HUES64 (cell line): Measurements from ENCODE around the gene SRSF5.

ENCODE experiments used
- H3K27ac ChIP-seq: 2 replicates; pipeline ENCODE4 v1.7.0; 2013; ENCODE audit warnings: low read depth, low read length, inconsistent platforms
- H3K27me3 ChIP-seq: 2 replicates; pipeline ENCODE4 v1.6.1; 2013; ENCODE audit warnings: mild to moderate bottlenecking, low read length; ENCODE audit not compliant: insufficient read depth
- H3K36me3 ChIP-seq: 2 replicates; pipeline ENCODE4 v1.6.1; 2013; ENCODE audit warnings: mild to moderate bottlenecking, low read length; ENCODE audit not compliant: insufficient read depth
- H3K4me1 ChIP-seq: 2 replicates; pipeline ENCODE4 v1.6.1; 2013; ENCODE audit warnings: mild to moderate bottlenecking, low read length, moderate library complexity; ENCODE audit not compliant: insufficient read depth
- H3K4me3 ChIP-seq: 2 replicates; pipeline ENCODE4 v1.5.1; 2013; ENCODE audit warnings: mild to moderate bottlenecking, low read length, moderate library complexity
- H3K9ac ChIP-seq: 2 replicates; pipeline ENCODE4 v1.6.1; 2013; ENCODE audit warnings: mild to moderate bottlenecking, low read depth, low read length
- H3K9me3 ChIP-seq: 2 replicates; pipeline ENCODE4 v1.6.1; 2013; ENCODE audit warnings: low read depth, low read length; ENCODE audit not compliant: insufficient read depth
- WGBS: fragments of 150-250, 120-280 bp; methylation state at CpG from one replicate; pipeline ENCODE4 v1.1.7; 2013; ENCODE audit warnings: missing lambda C conversion rate; 5-methylcytosine and 5-hydroxymethylcytosine counted together

The SRSF5 gene

DNA sequence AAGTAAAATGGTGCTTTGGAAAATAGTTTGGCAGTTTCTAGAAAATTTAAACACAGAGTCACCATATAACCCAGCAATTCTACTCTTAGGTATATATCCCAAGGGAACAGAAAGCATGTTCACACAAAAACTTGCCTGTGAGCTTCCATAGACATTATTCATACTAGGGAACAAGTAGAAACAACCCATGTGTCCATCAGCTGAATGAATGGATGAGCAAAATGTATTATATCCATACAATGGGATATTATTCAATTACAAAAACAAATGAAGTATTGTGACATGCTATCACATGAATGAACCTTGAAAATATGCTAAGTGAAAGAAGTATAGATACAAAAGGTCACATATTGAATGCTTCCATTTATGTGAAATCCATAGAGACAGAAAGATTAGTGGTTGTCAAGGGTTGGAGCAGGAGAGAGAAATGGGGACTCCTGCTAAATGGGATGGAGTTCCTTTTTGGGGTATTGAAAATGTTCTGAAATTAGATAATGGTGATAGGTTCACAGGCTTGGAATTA is 22.2 kb downstream of the SRSF5 start:
- Histone ChIP-seq H3K36me3 (no peaks in the 10 kb centered on the region), H3K4me1 (no peaks in the 10 kb centered on the region), H3K9me3 (no peaks in the 10 kb centered on the region), H3K4me3 (no peak overlapping the region), H3K27ac (no peak overlapping the region), H3K9ac (no peak overlapping the region), H3K27me3 (no peaks in the 10 kb centered on the region)

DNA sequence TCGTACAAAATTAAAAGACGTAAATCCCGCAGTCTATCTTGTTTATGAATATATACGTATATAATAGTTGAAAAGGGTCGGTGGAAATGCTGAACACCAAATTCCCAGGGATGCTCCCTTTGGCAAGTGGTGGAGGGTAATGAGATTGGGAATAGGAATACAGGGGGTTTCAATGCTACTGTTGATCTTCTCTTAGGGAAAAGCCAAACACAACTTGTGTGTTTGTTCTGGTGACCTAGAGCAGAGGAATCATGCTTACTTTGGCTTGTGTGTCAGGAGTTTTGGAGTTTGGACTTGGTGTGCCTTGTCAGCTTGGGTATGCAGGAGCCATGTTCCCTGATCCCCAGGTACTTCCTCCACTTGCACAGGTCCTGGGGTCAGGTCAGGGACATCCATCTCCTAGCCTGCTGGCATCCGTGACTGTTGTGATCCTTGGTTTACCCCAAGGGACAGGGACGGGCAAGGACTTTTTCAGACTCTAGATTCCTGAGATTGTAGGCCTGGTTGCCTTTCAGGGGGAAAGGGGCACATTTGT is 26.0 kb downstream of the SRSF5 start:
- Histone ChIP-seq H3K27me3 (no peaks in the 10 kb centered on the region), H3K27ac (no peak overlapping the region), H3K9ac (no peak overlapping the region), H3K4me3 (no peak overlapping the region), H3K9me3 (no peaks in the 10 kb centered on the region), H3K4me1 (no peaks in the 10 kb centered on the region), H3K36me3 (no peaks in the 10 kb centered on the region)
- 96% methylated on average over 7 of the region's 7 CpGs for WGBS

DNA sequence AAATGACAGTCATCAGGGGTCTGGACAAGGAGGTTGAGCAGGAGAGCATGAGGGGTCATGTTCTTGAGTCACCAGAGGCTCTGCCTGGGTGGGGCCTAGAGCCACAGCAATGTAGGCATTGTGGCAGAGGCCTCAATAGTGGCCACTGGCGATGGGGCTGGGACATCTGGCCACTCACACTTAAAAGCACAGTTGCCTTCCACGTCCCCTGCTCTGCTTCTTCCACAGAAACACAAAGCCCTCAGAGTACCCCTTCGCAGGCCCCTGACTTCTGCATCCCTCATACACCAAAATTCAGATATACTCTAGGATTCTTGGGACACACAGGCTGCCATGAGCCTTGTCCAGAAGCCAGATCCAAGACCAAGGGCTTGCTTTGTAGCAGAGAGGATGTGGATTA is 27.8 kb downstream of the SRSF5 start:
- no peak overlapping the region for H3K4me3 ChIP-seq
- H3K9me3 ChIP-seq = no peaks in the 10 kb centered on the region
- peaks cover 6% of the 10 kb centered on the region for H3K4me1 ChIP-seq
- 89% methylated on average over 3 of the region's 3 CpGs for WGBS
- no peaks in the 10 kb centered on the region for H3K27me3 ChIP-seq
- H3K9ac ChIP-seq = no peak overlapping the region
- H3K27ac ChIP-seq = no peak overlapping the region
- H3K36me3 ChIP-seq = no peaks in the 10 kb centered on the region

DNA sequence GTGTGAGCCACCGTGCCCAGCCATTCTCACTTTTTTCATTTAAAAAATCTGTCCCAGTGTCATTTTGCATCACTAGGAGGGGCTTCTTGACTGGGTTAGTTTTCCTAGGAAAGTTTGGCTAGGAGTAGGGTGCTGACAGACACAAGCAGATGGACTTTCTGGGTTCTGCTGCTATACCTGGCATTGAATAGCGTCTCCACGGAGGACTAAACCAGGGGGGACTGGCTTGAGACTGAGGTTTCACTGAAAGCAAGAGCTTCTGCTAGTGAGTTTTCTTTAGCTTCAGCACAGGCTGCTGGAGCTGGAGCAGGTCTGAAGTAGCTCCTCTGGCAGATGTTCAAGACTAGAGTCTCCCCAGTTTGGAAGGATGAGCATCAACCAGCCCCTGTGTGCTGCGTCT is 28.7 kb downstream of the SRSF5 start:
- 96% methylated on average over 4 of the region's 4 CpGs for WGBS
- Histone ChIP-seq H3K9ac (no peak overlapping the region), H3K36me3 (no peaks in the 10 kb centered on the region), H3K4me1 (peaks cover 6% of the 10 kb centered on the region), H3K4me3 (no peak overlapping the region), H3K27ac (no peak overlapping the region), H3K9me3 (no peaks in the 10 kb centered on the region), H3K27me3 (no peaks in the 10 kb centered on the region)

DNA sequence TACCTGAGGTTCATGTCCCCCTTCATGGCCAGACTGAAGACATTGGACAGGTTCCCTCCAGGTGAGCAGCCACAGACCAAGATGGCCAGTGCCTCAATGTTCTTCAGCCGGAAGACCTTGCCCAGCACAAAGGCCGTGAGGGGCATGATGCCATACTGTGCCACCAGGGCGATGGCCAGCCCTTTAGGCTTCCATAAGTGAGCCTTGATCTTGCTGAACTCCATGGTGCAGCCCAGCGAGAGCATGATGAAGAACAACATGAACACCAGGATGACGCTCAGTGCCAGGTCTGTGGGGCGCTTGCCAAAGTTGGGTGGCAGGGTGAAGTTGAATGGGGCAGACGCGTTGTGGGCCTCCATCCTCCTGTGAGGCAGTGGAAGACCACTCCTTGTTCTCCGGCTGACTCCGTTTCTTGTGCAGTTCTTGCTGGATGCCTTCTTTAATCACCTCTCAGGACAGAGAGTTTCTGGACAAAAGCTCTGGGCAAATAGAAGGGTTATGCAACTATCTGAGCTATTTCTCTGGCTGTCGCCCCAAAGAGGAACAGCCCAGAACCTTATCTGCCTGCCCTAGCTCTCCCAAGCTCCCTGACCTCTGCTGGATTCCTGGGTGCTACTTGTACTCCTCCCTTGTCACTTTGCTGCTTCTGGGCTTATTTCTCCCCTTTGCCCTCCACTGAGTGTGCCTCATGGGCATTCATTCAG is 30.0 kb downstream of the SRSF5 start, which contains the start of gene SLC10A1:
SLC10A1 (minus strand) TSS at position 445 of the 704 bp plus-strand sequence; CDS start at position 359, 86 bp downstream.
- H3K4me1 ChIP-seq = peaks cover 6% of the 10 kb centered on the region
- 96% methylated on average over 11 of the region's 11 CpGs for WGBS
- no peak within 1 kb of the TSS for H3K4me3 ChIP-seq
- H3K9me3 ChIP-seq = no peaks in the 10 kb centered on the region
- H3K9ac ChIP-seq = no peak within 1 kb of the TSS
- H3K27ac ChIP-seq = no peak within 1 kb of the TSS
- no peaks in the 10 kb centered on the region for H3K27me3 ChIP-seq
- no peaks in the 10 kb centered on the region for H3K36me3 ChIP-seq

DNA sequence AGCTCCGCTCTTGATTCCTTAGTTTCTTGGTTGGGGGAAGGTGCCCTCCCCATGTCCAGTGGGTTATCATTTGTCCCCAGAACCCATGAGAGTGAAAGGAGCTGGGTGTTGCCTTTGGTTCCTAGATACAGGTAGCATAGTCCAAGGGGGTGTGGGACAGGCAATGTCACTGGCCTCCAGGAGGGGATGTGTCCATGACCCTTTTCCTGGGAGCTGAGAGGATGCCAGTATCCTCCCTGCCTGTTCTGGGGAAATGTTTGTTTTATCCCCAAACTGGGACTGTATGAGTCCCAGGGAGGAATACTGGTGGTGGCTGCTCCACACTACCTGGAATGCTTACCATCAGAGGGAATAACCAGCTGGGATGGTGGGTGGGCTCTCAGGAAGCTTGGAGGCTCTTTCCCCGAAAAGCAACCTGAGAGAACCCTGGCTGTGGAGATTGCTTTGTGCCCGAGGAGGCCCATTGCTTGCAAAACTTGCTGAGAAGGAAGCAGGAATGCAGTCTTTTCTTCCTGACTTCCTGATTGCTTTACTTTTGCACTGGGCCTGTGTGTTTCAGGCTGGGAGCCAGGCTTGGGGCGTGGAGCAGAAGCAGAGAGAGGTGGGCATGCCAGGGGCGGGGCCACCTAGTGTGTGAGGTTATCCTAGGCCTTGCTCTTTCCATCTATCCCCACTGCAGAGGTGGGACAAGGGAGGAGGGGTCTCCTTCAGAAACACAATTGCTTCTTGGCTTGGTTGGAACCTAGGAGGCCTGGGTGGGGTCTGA is 30.8 kb downstream of the SRSF5 start:
- peaks cover 6% of the 10 kb centered on the region for H3K4me1 ChIP-seq
- no peak overlapping the region for H3K27ac ChIP-seq
- H3K9me3 ChIP-seq = no peaks in the 10 kb centered on the region
- no peaks in the 10 kb centered on the region for H3K36me3 ChIP-seq
- no peaks in the 10 kb centered on the region for H3K27me3 ChIP-seq
- H3K4me3 ChIP-seq = no peak overlapping the region
- 90% methylated on average over 5 of the region's 5 CpGs for WGBS
- H3K9ac ChIP-seq = no peak overlapping the region

DNA sequence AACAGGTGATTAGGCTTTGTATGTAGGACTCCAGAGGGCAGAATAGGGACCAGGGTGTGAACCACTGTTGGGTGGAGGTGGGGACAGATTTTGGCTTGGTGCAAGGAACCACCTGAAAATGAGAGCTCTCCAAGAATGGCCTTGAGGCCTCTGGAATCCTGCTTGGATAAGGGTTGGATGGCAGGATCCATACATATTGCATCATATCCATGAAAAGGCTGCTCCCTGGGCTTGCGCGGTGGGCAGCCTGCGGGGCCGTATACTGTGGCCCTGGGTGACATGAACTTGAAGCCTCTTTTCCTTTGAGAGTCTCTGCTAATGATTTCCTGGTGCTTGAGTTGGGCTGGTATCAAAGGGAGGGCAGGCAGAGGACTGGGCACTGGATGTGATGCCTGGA is 31.4 kb downstream of the SRSF5 start:
- Histone ChIP-seq H3K9me3 (no peaks in the 10 kb centered on the region), H3K9ac (no peak overlapping the region), H3K36me3 (no peaks in the 10 kb centered on the region), H3K4me1 (peaks cover 6% of the 10 kb centered on the region), H3K4me3 (no peak overlapping the region), H3K27ac (no peak overlapping the region), H3K27me3 (no peaks in the 10 kb centered on the region)
- WGBS = 98% methylated on average over 4 of the region's 4 CpGs

DNA sequence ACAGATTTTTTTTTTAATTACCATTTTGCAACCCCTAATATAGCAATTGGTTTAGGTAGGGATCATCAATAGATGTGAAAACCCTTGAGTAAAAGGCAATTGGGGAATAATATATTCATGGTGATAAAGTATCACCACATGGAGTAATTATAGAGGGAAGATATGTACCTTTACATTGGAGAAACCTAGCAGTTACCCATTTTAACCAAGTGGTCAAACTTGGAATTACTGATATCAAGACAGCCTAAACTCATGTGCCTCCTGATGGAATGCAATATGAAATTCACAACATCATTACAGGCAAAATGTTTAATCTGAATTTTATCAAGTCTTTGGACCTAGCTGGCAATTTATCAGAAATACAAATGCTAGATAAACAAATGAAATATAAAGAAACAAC is 36.8 kb downstream of the SRSF5 start:
- H3K4me1 ChIP-seq = peaks cover 6% of the 10 kb centered on the region
- H3K4me3 ChIP-seq = no peak overlapping the region
- H3K9ac ChIP-seq = no peak overlapping the region
- no peaks in the 10 kb centered on the region for H3K9me3 ChIP-seq
- no peaks in the 10 kb centered on the region for H3K27me3 ChIP-seq
- H3K27ac ChIP-seq = no peak overlapping the region
- no peaks in the 10 kb centered on the region for H3K36me3 ChIP-seq

DNA sequence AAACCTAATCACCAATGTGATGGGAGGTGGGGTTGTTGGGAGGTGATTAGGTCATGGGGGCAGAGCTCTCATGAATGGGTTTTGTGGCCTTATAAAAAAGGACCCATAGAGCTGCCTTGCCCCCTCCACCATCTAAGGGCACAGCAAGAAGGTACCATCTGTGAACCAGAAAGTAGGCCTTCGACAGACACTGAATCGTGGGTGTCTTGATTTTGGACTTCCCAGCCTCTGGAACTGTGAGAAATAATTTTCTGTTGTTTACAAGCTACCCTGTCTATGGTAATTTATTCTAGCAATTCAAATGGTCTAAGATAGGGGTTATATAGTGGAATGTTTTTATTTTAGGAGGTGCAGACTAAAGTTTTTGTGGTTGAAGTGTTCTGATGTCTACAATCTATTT is 38.0 kb downstream of the SRSF5 start:
- H3K9ac ChIP-seq = no peak overlapping the region
- H3K27me3 ChIP-seq = no peaks in the 10 kb centered on the region
- no peak overlapping the region for H3K4me3 ChIP-seq
- no peaks in the 10 kb centered on the region for H3K4me1 ChIP-seq
- no peaks in the 10 kb centered on the region for H3K9me3 ChIP-seq
- 90% methylated on average over 2 of the region's 2 CpGs for WGBS
- no peaks in the 10 kb centered on the region for H3K36me3 ChIP-seq
- H3K27ac ChIP-seq = no peak overlapping the region

DNA sequence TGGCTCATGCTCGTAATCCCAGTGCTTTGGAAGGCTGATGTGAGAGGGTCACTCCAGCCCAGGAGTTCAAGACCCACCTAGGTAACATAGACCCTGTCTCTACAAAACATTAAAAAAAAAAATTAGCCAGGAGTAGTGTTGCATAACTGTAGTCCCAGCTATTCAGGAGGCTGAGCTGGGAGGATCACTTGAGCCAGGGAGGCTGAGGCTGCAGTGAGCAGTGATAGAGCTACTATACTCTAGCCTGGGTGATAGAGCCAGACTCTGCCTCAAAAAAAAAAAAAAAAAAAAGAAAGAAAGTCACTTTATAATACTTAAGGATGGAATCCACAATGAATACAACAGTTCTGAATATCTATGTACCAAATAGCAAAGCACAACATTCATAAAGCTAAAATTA is 40.2 kb downstream of the SRSF5 start:
- H3K9ac ChIP-seq = no peak overlapping the region
- H3K4me1 ChIP-seq = no peaks in the 10 kb centered on the region
- no CpG with 5 or more reads among the region's 1 CpG for WGBS

More for the DNA sequence above, 40.2 kb downstream of the SRSF5 start:
- H3K9me3 ChIP-seq = no peaks in the 10 kb centered on the region
- H3K27ac ChIP-seq = no peak overlapping the region
- H3K27me3 ChIP-seq = no peaks in the 10 kb centered on the region
- no peaks in the 10 kb centered on the region for H3K36me3 ChIP-seq
- H3K4me3 ChIP-seq = no peak overlapping the region
